Measurements from ENCODE around the gene EXOG.

EXOG gene

GRCh38 chr3:38477057-38477820, 18.9 kb upstream of the EXOG start:
- Histone ChIP-seq H3K27me3 (ENCODE audit: insufficient read depth, poor library complexity, severe bottlenecking) (no peaks in the 10 kb centered on the region), H3K4me1 (ENCODE audit: insufficient read depth, poor library complexity, severe bottlenecking) (no peaks in the 10 kb centered on the region), H3K9me3 (ENCODE audit: severe bottlenecking) (no peaks in the 10 kb centered on the region), H3K4me3 (ENCODE audit: severe bottlenecking) (no peak overlapping the region), H3K36me3 (ENCODE audit: low read depth) (peaks cover 26% of the 10 kb centered on the region), H3K27ac (ENCODE audit: poor library complexity, severe bottlenecking) (no peak overlapping the region)
- no peak for TF ChIP-seq CTCF (IDR thresholded peaks at IDR 0.05; ENCODE audit: poor library complexity, severe bottlenecking)
- no peak for ATAC-seq (ENCODE audit: low read depth)
- DNase-seq (ENCODE audit: low spot score), result no peak

- Histone ChIP-seq H3K9me3 (ENCODE audit: severe bottlenecking) (no peaks in the 10 kb centered on the region), H3K27ac (ENCODE audit: poor library complexity, severe bottlenecking) (no peak overlapping the region), H3K4me1 (ENCODE audit: insufficient read depth, poor library complexity, severe bottlenecking) (no peaks in the 10 kb centered on the region), H3K36me3 (ENCODE audit: low read depth) (peaks cover 32% of the 10 kb centered on the region), H3K27me3 (ENCODE audit: insufficient read depth, poor library complexity, severe bottlenecking) (no peaks in the 10 kb centered on the region), H3K4me3 (ENCODE audit: severe bottlenecking) (no peak overlapping the region)
- DNase-seq (ENCODE audit: low spot score) (no peak), ATAC-seq (ENCODE audit: low read depth) (no peak)
- no peak for TF ChIP-seq CTCF (IDR thresholded peaks at IDR 0.05; ENCODE audit: poor library complexity, severe bottlenecking)
Observed at GRCh38 chr3:38477839-38478450, 18.2 kb upstream of the EXOG start.

GRCh38 chr3:38478901-38479300, 17.2 kb upstream of the EXOG start:
- H3K9me3 ChIP-seq (ENCODE audit: severe bottlenecking), result no peaks in the 10 kb centered on the region
- H3K36me3 ChIP-seq (ENCODE audit: low read depth), result peaks cover 34% of the 10 kb centered on the region
- H3K4me3 ChIP-seq (ENCODE audit: severe bottlenecking), result no peak overlapping the region
- H3K27me3 ChIP-seq (ENCODE audit: insufficient read depth, poor library complexity, severe bottlenecking), result no peaks in the 10 kb centered on the region
- H3K27ac ChIP-seq (ENCODE audit: poor library complexity, severe bottlenecking), result no peak overlapping the region
- TF ChIP-seq CTCF (IDR thresholded peaks at IDR 0.05; ENCODE audit: poor library complexity, severe bottlenecking), result no peak
- no peak for ATAC-seq (ENCODE audit: low read depth)
- no peaks in the 10 kb centered on the region for H3K4me1 ChIP-seq (ENCODE audit: insufficient read depth, poor library complexity, severe bottlenecking)
- DNase-seq (ENCODE audit: low spot score), result no peak

- no peaks in the 10 kb centered on the region for H3K4me1 ChIP-seq (ENCODE audit: insufficient read depth, poor library complexity, severe bottlenecking)
- ATAC-seq (ENCODE audit: low read depth), result peak; percentile 80
- no peak overlapping the region for H3K4me3 ChIP-seq (ENCODE audit: severe bottlenecking)
- peaks cover 38% of the 10 kb centered on the region for H3K36me3 ChIP-seq (ENCODE audit: low read depth)
- TF ChIP-seq CTCF (IDR thresholded peaks at IDR 0.05; ENCODE audit: poor library complexity, severe bottlenecking), result peak; percentile 94
- no peak for DNase-seq (ENCODE audit: low spot score)
- no peaks in the 10 kb centered on the region for H3K27me3 ChIP-seq (ENCODE audit: insufficient read depth, poor library complexity, severe bottlenecking)
- no peaks in the 10 kb centered on the region for H3K9me3 ChIP-seq (ENCODE audit: severe bottlenecking)
- no peak overlapping the region for H3K27ac ChIP-seq (ENCODE audit: poor library complexity, severe bottlenecking)
Observed at GRCh38 chr3:38479431-38480092, 16.6 kb upstream of the EXOG start.
